HepG2 (cell line): Measurements from ENCODE around the gene GGA3. TPM values are rescaled to one million over a fixed set of nuclear protein-coding genes. Genes with fewer than 3 reads are reported as not detected.
A peak's percentile ranks its signal among the peaks of the same experiment; 100 is the strongest.

Experiments
- ARID5B ChIP-seq: IDR thresholded peaks from 2 replicates; pipeline ENCODE4 v1.4.0; 2020; ENCODE audit warnings: mild to moderate bottlenecking, missing genetic modification reagents
- E2F1 ChIP-seq: sonication (generic); formaldehyde crosslinking; IDR thresholded peaks from 2 replicates; pipeline ENCODE4 v1.5.0; 2020; ENCODE audit warnings: missing genetic modification reagents
- FOSL2 ChIP-seq: sonication (generic); formaldehyde crosslinking; IDR thresholded peaks from 2 replicates; pipeline ENCODE4 v1.4.0; 2020; ENCODE audit warnings: missing genetic modification reagents
- HDAC2 ChIP-seq: sonication (generic); formaldehyde crosslinking; IDR thresholded peaks from 2 replicates; pipeline ENCODE4 v1.4.0; 2020; ENCODE audit warnings: missing genetic modification reagents
- HMGXB3 ChIP-seq: sonication (generic); formaldehyde crosslinking; IDR thresholded peaks from 2 replicates; pipeline ENCODE4 v1.4.0; 2020; ENCODE audit warnings: missing genetic modification reagents, borderline replicate concordance
- MIXL1 ChIP-seq: IDR thresholded peaks from 2 replicates; pipeline ENCODE4 v1.6.1; 2016
- RXRA ChIP-seq: sonication (generic); formaldehyde crosslinking; IDR thresholded peaks from 2 replicates; pipeline ENCODE4 v1.5.1; 2020; ENCODE audit warnings: missing genetic modification reagents
- SOX5 ChIP-seq: IDR thresholded peaks from 2 replicates; pipeline ENCODE4 v1.6.1; 2016; ENCODE audit warnings: borderline replicate concordance
- ZBTB7A ChIP-seq: sonication (generic); formaldehyde crosslinking; IDR thresholded peaks from 2 replicates; pipeline ENCODE4 v1.8.0; 2022; ENCODE audit warnings: mild to moderate bottlenecking, missing genetic modification reagents
- ZMAT5 ChIP-seq: sonication (generic); formaldehyde crosslinking; IDR thresholded peaks from 2 replicates; pipeline ENCODE4 v1.5.0; 2020; ENCODE audit warnings: mild to moderate bottlenecking, low read depth, missing genetic modification reagents, borderline replicate concordance
- ZNF143 ChIP-seq: sonication (generic); formaldehyde crosslinking; IDR thresholded peaks from 2 replicates; pipeline ENCODE4 v1.4.0; 2020; ENCODE audit warnings: missing genetic modification reagents
- ZNF180 ChIP-seq: sonication (generic); formaldehyde crosslinking; IDR thresholded peaks from 2 replicates; pipeline ENCODE4 v1.4.0; 2020; ENCODE audit warnings: low read depth, missing genetic modification reagents, borderline replicate concordance
- ZNF224 ChIP-seq: sonication (generic); formaldehyde crosslinking; IDR thresholded peaks from 2 replicates; pipeline ENCODE4 v1.5.0; 2020; ENCODE audit warnings: mild to moderate bottlenecking, missing genetic modification reagents
- ZNF326 ChIP-seq: sonication (generic); formaldehyde crosslinking; IDR thresholded peaks from 2 replicates; pipeline ENCODE4 v1.4.0; 2020; ENCODE audit warnings: missing genetic modification reagents, borderline replicate concordance
- ZNF597 ChIP-seq: sonication (generic); formaldehyde crosslinking; IDR thresholded peaks from 2 replicates; pipeline ENCODE4 v1.5.0; 2020; ENCODE audit warnings: missing genetic modification reagents
- ZNF720 ChIP-seq: sonication (generic); formaldehyde crosslinking; IDR thresholded peaks from 2 replicates; pipeline ENCODE4 v1.4.0; 2020; ENCODE audit warnings: missing genetic modification reagents
- ZSCAN5A ChIP-seq: sonication (generic); formaldehyde crosslinking; IDR thresholded peaks from 2 replicates; pipeline ENCODE4 v1.8.0; 2022; ENCODE audit warnings: mild to moderate bottlenecking, missing genetic modification reagents, borderline replicate concordance
- polyA plus RNA-seq, 8 experiments: library from polyadenylated mRNA; depleted of rRNA in 3 of 8; stranded (reverse) in 7 of 8; unstranded in 1 of 8; fragments of >200 nt; fragmentation: Illumina TruSeq in 4 of 8; extraction: Trizol in 4 of 8; gene quantifications; 2 replicates each; pipeline versions ENCODE4 v1.2.1 to v1.2.3, GENCODE V29; 2011 to 2016; ENCODE audit warnings: low read depth in 4 of 8, missing spikeins in 1 of 8, mixed read lengths in 1 of 8; ENCODE audit not compliant: insufficient read depth in 1 of 8
- total RNA-seq, 5 experiments: library from RNA; depleted of rRNA; stranded (reverse); fragments of >200 nt; fragmentation: Illumina TruSeq; extraction: Trizol; gene quantifications; 2 replicates each; pipeline ENCODE4 v1.2.3, GENCODE V29; 2016; ENCODE audit warnings: low read depth in 1 of 5

GGA3 gene
- total and polyA plus RNA-seq, 2 of the 13 experiments (the other 11 are each of a cell fraction or from before 2014, with no cell fraction given): 28.4 to 43.7 TPM

- TF ChIP-seq SOX5 (CRISPR knock-in tag): no peak
- TF ChIP-seq ZNF224 (CRISPR knock-in tag): no peak
- no peak for TF ChIP-seq ZMAT5 (CRISPR knock-in tag)
- 0 out of 2 replicates have a peak, but pooled peaks have one; percentile 12 for TF ChIP-seq HDAC2 (CRISPR knock-in tag)
- no peak for TF ChIP-seq ZNF143 (CRISPR knock-in tag)
- no peak for TF ChIP-seq ZNF597 (CRISPR knock-in tag)
- no peak for TF ChIP-seq HMGXB3 (CRISPR knock-in tag)
- no peak for TF ChIP-seq ZNF180 (CRISPR knock-in tag)
- TF ChIP-seq FOSL2: no peak
- TF ChIP-seq ZNF326: no peak
- peak; percentile 59; the same call in 1 of the 2 replicates for TF ChIP-seq RXRA (CRISPR knock-in tag)
- no peak; the same call in none of the 2 replicates for TF ChIP-seq ZSCAN5A (CRISPR knock-in tag)
- TF ChIP-seq E2F1: no peak
- TF ChIP-seq ZNF720 (CRISPR knock-in tag): no peak
- no peak for TF ChIP-seq ARID5B (CRISPR knock-in tag)
- TF ChIP-seq MIXL1: no peak
- peak; percentile 81; the same call in 1 of the 2 replicates for TF ChIP-seq ZBTB7A (CRISPR knock-in tag)
Measured at GRCh38 chr17:75271233-75271954, 10.0 kb upstream of the GGA3 start (continued).
